T-helper 17 cell (primary cell): ENCODE measurements around the gene ARHGAP30. TPM values are rescaled to one million over a fixed set of nuclear protein-coding genes. Genes with fewer than 3 reads are reported as not detected.
"Not testable (repeated sequence)": the region's sequence is repeated elsewhere in the genome, so short reads cannot be mapped to it uniquely, and the experiment has no call there.

ENCODE experiments used
- ATAC-seq: fragments of 150-1000 bp; cut with Tn5 transposase; 2 replicates; pipeline ENCODE4 v1.10.0; 2021; ENCODE audit warnings: mild to moderate bottlenecking, moderate library complexity
- DNase-seq, 3 donors: peaks; one replicate each; pipeline versions ENCODE4 v3.0.0 to v3.0.0-alpha.2; 2020 to 2021
- H3K9me3 ChIP-seq: one replicate; pipeline ENCODE4 v1.7.0; 2013; ENCODE audit warnings: low read length, mild to moderate bottlenecking; ENCODE audit not compliant: control insufficient read depth, poor library complexity, severe bottlenecking
- H3K27ac Mint-ChIP-seq: one replicate; pipeline ENCODE4 v1.8.0; 2022; ENCODE audit warnings: mild to moderate bottlenecking, moderate library complexity, mixed read lengths
- H3K27me3 Mint-ChIP-seq: one replicate; pipeline ENCODE4 v1.8.0; 2022; ENCODE audit warnings: mixed read lengths
- H3K36me3 Mint-ChIP-seq: one replicate; pipeline ENCODE4 v1.8.0; 2022; ENCODE audit warnings: low read depth, mixed read lengths
- H3K4me1 Mint-ChIP-seq: one replicate; pipeline ENCODE4 v1.8.0; 2022; ENCODE audit warnings: mild to moderate bottlenecking, mixed read lengths
- H3K4me3 Mint-ChIP-seq: one replicate; pipeline ENCODE4 v1.8.0; 2022; ENCODE audit warnings: mild to moderate bottlenecking, moderate library complexity, mixed read lengths
- total RNA-seq, 4 donors: library from RNA in 2 of 4; stranded (reverse) in 2 of 4; gene quantifications; one replicate each; pipeline ENCODE4 v1.2.3 and lab custom pipeline; 2022 to 2026

Gene ARHGAP30, protein sequence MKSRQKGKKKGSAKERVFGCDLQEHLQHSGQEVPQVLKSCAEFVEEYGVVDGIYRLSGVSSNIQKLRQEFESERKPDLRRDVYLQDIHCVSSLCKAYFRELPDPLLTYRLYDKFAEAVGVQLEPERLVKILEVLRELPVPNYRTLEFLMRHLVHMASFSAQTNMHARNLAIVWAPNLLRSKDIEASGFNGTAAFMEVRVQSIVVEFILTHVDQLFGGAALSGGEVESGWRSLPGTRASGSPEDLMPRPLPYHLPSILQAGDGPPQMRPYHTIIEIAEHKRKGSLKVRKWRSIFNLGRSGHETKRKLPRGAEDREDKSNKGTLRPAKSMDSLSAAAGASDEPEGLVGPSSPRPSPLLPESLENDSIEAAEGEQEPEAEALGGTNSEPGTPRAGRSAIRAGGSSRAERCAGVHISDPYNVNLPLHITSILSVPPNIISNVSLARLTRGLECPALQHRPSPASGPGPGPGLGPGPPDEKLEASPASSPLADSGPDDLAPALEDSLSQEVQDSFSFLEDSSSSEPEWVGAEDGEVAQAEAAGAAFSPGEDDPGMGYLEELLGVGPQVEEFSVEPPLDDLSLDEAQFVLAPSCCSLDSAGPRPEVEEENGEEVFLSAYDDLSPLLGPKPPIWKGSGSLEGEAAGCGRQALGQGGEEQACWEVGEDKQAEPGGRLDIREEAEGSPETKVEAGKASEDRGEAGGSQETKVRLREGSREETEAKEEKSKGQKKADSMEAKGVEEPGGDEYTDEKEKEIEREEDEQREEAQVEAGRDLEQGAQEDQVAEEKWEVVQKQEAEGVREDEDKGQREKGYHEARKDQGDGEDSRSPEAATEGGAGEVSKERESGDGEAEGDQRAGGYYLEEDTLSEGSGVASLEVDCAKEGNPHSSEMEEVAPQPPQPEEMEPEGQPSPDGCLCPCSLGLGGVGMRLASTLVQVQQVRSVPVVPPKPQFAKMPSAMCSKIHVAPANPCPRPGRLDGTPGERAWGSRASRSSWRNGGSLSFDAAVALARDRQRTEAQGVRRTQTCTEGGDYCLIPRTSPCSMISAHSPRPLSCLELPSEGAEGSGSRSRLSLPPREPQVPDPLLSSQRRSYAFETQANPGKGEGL
- total RNA-seq (100 to 1,000 TPM; 156 to 189 TPM), total RNA-seq (lab: John Stamatoyannopoulos, UW) (324 to 482 reads per million in 2 donors)

GRCh38 chr1:161069731-161070270, at the start of gene ARHGAP30:
TSS of gene ARHGAP30 (minus strand) at chr1:161069891. CDS start at chr1:161069624, 267 bp downstream.
- Mint-ChIP-seq H3K27me3 (no peaks in the 10 kb centered on the region), H3K36me3 (peaks cover 8% of the 10 kb centered on the region), H3K27ac (peak within 1 kb of the TSS; percentile 99), H3K4me1 (peaks cover 47% of the 10 kb centered on the region), H3K4me3 (peak within 1 kb of the TSS; percentile 99)
- peak; percentile 57 to 69 (median 64) for DNase-seq
- ATAC-seq = peak; percentile 82
- H3K9me3 ChIP-seq = no peaks in the 10 kb centered on the region

- peaks cover 3% of the 10 kb centered on the region for H3K36me3 Mint-ChIP-seq
- H3K4me1 Mint-ChIP-seq = peaks cover 42% of the 10 kb centered on the region
These were observed 48.3 kb upstream of the ARHGAP30 start, which contains the start of the genes NIT1 and PFDN2 for GRCh38 chr1:161117759-161118581. TSS of gene NIT1 (plus strand) at chr1:161118105. CDS start at chr1:161118177, 72 bp downstream. TSS of gene PFDN2 (minus strand) at chr1:161118037. CDS start at chr1:161118026, 11 bp downstream.

GRCh38 chr1:161115961-161116360, 46.3 kb upstream of the ARHGAP30 start:
- peak overlapping the region; percentile 94 for H3K27ac Mint-ChIP-seq
- peaks cover 51% of the 10 kb centered on the region for H3K4me1 Mint-ChIP-seq
- not testable (repeated sequence) for H3K36me3 Mint-ChIP-seq, H3K27me3 Mint-ChIP-seq, DNase-seq, ATAC-seq, H3K9me3 ChIP-seq
- H3K4me3 Mint-ChIP-seq = peak overlapping the region; percentile 53

More at GRCh38 chr1:161117759-161118581, 48.3 kb upstream of the ARHGAP30 start, which contains the start of the genes NIT1 and PFDN2:
- peak; percentile 75 to 81 (median 79) for DNase-seq
- Mint-ChIP-seq H3K4me3 (peak within 1 kb of the TSS; percentile 97), H3K27me3 (no peaks in the 10 kb centered on the region), H3K27ac (peak within 1 kb of the TSS; percentile 94)
- no peaks in the 10 kb centered on the region for H3K9me3 ChIP-seq
- peak; percentile 83 for ATAC-seq

GRCh38 chr1:161115132-161115711, 45.5 kb upstream of the ARHGAP30 start:
- Mint-ChIP-seq H3K4me1 (peaks cover 49% of the 10 kb centered on the region), H3K36me3 (peaks cover 3% of the 10 kb centered on the region), H3K4me3 (no peak overlapping the region), H3K27ac (peak overlapping the region; percentile 84), H3K27me3 (no peaks in the 10 kb centered on the region)
- H3K9me3 ChIP-seq = no peaks in the 10 kb centered on the region
- DNase-seq (no peak), ATAC-seq (no peak)

- peaks cover 3% of the 10 kb centered on the region for H3K36me3 Mint-ChIP-seq
- H3K4me3 Mint-ChIP-seq = no peak overlapping the region
- DNase-seq (no peak), ATAC-seq (no peak)
- H3K27me3 Mint-ChIP-seq = no peaks in the 10 kb centered on the region
- H3K9me3 ChIP-seq = no peaks in the 10 kb centered on the region
- H3K27ac Mint-ChIP-seq = peak overlapping the region; percentile 84
- peaks cover 45% of the 10 kb centered on the region for H3K4me1 Mint-ChIP-seq
These were observed 44.9 kb upstream of the ARHGAP30 start for GRCh38 chr1:161114556-161114955.

GRCh38 chr1:161113915-161114314, 44.2 kb upstream of the ARHGAP30 start:
- Mint-ChIP-seq H3K36me3 (peaks cover 4% of the 10 kb centered on the region), H3K27ac (peak overlapping the region; percentile 84), H3K4me3 (no peak overlapping the region), H3K27me3 (no peaks in the 10 kb centered on the region), H3K4me1 (peaks cover 41% of the 10 kb centered on the region)
- H3K9me3 ChIP-seq = no peaks in the 10 kb centered on the region
- ATAC-seq (no peak), DNase-seq (no peak)

DNA sequence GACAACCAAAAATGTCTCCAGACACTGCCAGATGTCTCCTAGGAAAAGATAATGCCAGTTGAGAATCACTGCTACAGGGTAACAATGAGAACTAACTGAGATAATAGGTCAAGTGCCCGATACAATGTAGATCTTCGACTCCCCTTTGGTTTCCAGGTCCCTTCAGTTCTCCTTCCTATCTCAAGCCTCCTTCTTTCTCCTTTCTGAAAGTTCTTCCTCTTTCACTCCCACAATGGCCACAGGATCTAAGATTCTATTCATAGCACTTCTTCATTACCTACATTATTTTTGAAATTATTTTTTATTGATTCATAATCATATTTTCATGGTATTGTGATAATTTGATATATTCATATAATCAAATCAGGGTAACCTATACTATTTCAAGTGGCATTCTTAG, 41.8 kb upstream of the ARHGAP30 start:
- no peak for ATAC-seq
- peaks cover 6% of the 10 kb centered on the region for H3K36me3 Mint-ChIP-seq
- DNase-seq = no peak
- no peak overlapping the region for H3K4me3 Mint-ChIP-seq
- H3K9me3 ChIP-seq = no peaks in the 10 kb centered on the region
- H3K27ac Mint-ChIP-seq = no peak overlapping the region
- no peaks in the 10 kb centered on the region for H3K27me3 Mint-ChIP-seq
- H3K4me1 Mint-ChIP-seq = peaks cover 33% of the 10 kb centered on the region

GRCh38 chr1:161111117-161111516, 41.4 kb upstream of the ARHGAP30 start:
- no peak for ATAC-seq
- Mint-ChIP-seq H3K36me3 (peaks cover 6% of the 10 kb centered on the region), H3K27me3 (no peaks in the 10 kb centered on the region)

GRCh38 chr1:161106431-161106830, 36.7 kb upstream of the ARHGAP30 start:
- DNase-seq = no peak
- H3K4me1 Mint-ChIP-seq = peaks cover 10% of the 10 kb centered on the region
- H3K9me3 ChIP-seq = no peaks in the 10 kb centered on the region
- peaks cover 9% of the 10 kb centered on the region for H3K36me3 Mint-ChIP-seq
- ATAC-seq = no peak
- H3K27ac Mint-ChIP-seq = peak overlapping the region; percentile 89
- H3K27me3 Mint-ChIP-seq = no peaks in the 10 kb centered on the region
- no peak overlapping the region for H3K4me3 Mint-ChIP-seq

More at GRCh38 chr1:161111117-161111516, 41.4 kb upstream of the ARHGAP30 start:
- peaks cover 30% of the 10 kb centered on the region for H3K4me1 Mint-ChIP-seq
- no peak overlapping the region for H3K4me3 Mint-ChIP-seq
- H3K27ac Mint-ChIP-seq = no peak overlapping the region
- no peaks in the 10 kb centered on the region for H3K9me3 ChIP-seq
- no peak for DNase-seq

- Mint-ChIP-seq H3K36me3 (peaks cover 5% of the 10 kb centered on the region), H3K27ac (no peak overlapping the region)
- no peak for ATAC-seq
These were observed 30.9 kb upstream of the ARHGAP30 start for GRCh38 chr1:161100556-161100955.

DNA sequence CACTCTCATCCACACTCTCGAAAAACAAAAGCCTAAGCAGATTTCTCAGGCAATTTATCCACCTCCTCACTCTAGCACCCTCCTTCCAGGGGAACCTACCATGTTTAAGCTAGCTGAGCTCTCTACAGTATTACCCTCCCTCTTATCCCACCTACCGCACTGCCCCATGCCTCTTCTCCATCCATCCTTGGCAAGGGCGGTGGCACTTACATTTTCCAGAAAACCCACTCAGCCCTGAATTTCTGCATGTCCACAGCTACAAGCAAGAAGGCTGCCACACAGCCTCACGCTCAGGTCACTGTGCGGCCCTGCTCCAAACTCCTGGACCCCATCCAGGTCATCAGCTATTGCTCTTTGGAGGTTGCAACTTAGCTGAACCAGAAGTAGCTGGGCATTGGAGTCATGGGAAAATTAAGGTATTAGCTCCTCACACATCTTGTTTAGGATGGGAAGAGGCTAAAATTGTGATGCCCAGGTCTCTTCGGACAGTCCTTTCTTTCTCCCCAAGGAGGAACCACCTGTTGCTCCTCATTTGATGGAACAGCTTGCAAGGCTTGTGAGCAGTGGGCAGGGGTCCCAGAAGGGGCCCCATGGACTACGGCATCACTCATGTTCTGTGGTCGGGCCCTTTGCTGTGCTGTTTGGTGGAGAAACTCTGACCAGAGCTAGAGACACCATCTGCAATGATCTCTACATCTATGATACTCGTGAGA, 29.6 kb upstream of the ARHGAP30 start:
- H3K27me3 Mint-ChIP-seq = no peaks in the 10 kb centered on the region
- DNase-seq = no peak
- H3K4me1 Mint-ChIP-seq = peaks cover 22% of the 10 kb centered on the region
- H3K27ac Mint-ChIP-seq = peak overlapping the region; percentile 97
- peak overlapping the region; percentile 86 for H3K4me3 Mint-ChIP-seq
- H3K9me3 ChIP-seq = no peaks in the 10 kb centered on the region
- H3K36me3 Mint-ChIP-seq = peaks cover 3% of the 10 kb centered on the region
- no peak for ATAC-seq

More at GRCh38 chr1:161100556-161100955, 30.9 kb upstream of the ARHGAP30 start:
- no peaks in the 10 kb centered on the region for H3K27me3 Mint-ChIP-seq
- no peak for DNase-seq
- no peak overlapping the region for H3K4me3 Mint-ChIP-seq
- H3K9me3 ChIP-seq = no peaks in the 10 kb centered on the region
- peaks cover 26% of the 10 kb centered on the region for H3K4me1 Mint-ChIP-seq
